Measurements from ENCODE around the gene MBD3.

MBD3 gene

GRCh38 chr19:1567116-1567847, 25.4 kb downstream of the MBD3 start:
- TF ChIP-seq CTCF (IDR thresholded peaks at IDR 0.05): no peak
- H3K79me2 ChIP-seq: no peaks in the 10 kb centered on the region
- no peaks in the 10 kb centered on the region for H3K36me3 ChIP-seq (ENCODE audit: control insufficient read depth, insufficient read depth, low read length)
- no peaks in the 10 kb centered on the region for H3K27me3 ChIP-seq (ENCODE audit: control insufficient read depth, insufficient read depth, low read length)
- no peaks in the 10 kb centered on the region for H3K4me1 ChIP-seq
- no peaks in the 10 kb centered on the region for H3K9me3 ChIP-seq (ENCODE audit: control insufficient read depth, low read length)
- H2AFZ ChIP-seq: peak overlapping the region; percentile 85
- no peak overlapping the region for H3K9ac ChIP-seq
- H3K27ac ChIP-seq: no peak overlapping the region
- H3K4me3 ChIP-seq (ENCODE audit: low read depth, low read length): peak overlapping the region; percentile 62
- H3K4me2 ChIP-seq (ENCODE audit: low read length): peak overlapping the region; percentile 92

- H3K36me3 ChIP-seq (ENCODE audit: control insufficient read depth, insufficient read depth, low read length): no peaks in the 10 kb centered on the region
- H2AFZ ChIP-seq: peak overlapping the region; percentile 85
- no peaks in the 10 kb centered on the region for H3K27me3 ChIP-seq (ENCODE audit: control insufficient read depth, insufficient read depth, low read length)
- H3K27ac ChIP-seq: no peak overlapping the region
- H3K79me2 ChIP-seq: no peaks in the 10 kb centered on the region
- H3K9ac ChIP-seq: no peak overlapping the region
- H3K4me2 ChIP-seq (ENCODE audit: low read length): peak overlapping the region; percentile 92
- H3K9me3 ChIP-seq (ENCODE audit: control insufficient read depth, low read length): no peaks in the 10 kb centered on the region
- no peaks in the 10 kb centered on the region for H3K4me1 ChIP-seq
- peak overlapping the region; percentile 62 for H3K4me3 ChIP-seq (ENCODE audit: low read depth, low read length)
- TF ChIP-seq CTCF (IDR thresholded peaks at IDR 0.05): no peak
Observed at GRCh38 chr19:1566392-1567115, 26.1 kb downstream of the MBD3 start.

DNA sequence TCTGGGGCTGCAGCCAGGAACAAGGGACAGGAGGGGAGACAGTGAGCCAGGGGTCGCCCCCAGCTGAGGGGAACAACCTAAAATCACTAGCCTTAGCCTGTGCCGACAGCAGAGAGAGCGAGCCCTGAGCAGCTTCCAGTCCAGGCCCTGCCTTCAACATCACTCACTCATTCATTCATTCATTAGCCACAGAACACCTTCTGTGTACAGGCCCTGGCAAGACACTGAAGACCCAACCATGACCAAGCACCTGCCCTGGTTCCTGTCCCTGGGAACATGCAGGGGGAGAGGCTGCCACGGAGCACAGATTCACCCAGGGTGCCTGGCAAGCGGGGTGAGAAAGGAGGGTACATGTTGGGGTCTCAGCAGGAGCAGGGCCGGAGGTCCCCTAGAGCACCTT, 29.4 kb downstream of the MBD3 start:
- Histone ChIP-seq H3K9me3 (ENCODE audit: control insufficient read depth, low read length) (no peaks in the 10 kb centered on the region), H3K27ac (no peak overlapping the region), H3K79me2 (no peaks in the 10 kb centered on the region), H2AFZ (no peak overlapping the region), H3K4me1 (no peaks in the 10 kb centered on the region), H3K36me3 (ENCODE audit: control insufficient read depth, insufficient read depth, low read length) (no peaks in the 10 kb centered on the region), H3K9ac (no peak overlapping the region), H3K4me3 (ENCODE audit: low read depth, low read length) (no peak overlapping the region), H3K27me3 (ENCODE audit: control insufficient read depth, insufficient read depth, low read length) (no peaks in the 10 kb centered on the region), H3K4me2 (ENCODE audit: low read length) (no peak overlapping the region)
- TF ChIP-seq CTCF (IDR thresholded peaks at IDR 0.05): no peak

GRCh38 chr19:1561236-1561842, 31.3 kb downstream of the MBD3 start:
- no peak overlapping the region for H3K9ac ChIP-seq
- no peaks in the 10 kb centered on the region for H3K4me1 ChIP-seq
- H3K27ac ChIP-seq: no peak overlapping the region
- H3K4me3 ChIP-seq (ENCODE audit: low read depth, low read length): no peak overlapping the region
- no peak overlapping the region for H3K4me2 ChIP-seq (ENCODE audit: low read length)
- H3K9me3 ChIP-seq (ENCODE audit: control insufficient read depth, low read length): no peaks in the 10 kb centered on the region
- no peaks in the 10 kb centered on the region for H3K36me3 ChIP-seq (ENCODE audit: control insufficient read depth, insufficient read depth, low read length)
- no peaks in the 10 kb centered on the region for H3K27me3 ChIP-seq (ENCODE audit: control insufficient read depth, insufficient read depth, low read length)
- no peak for TF ChIP-seq CTCF (IDR thresholded peaks at IDR 0.05)
- H3K79me2 ChIP-seq: no peaks in the 10 kb centered on the region
- no peak overlapping the region for H2AFZ ChIP-seq
